ENCODE data around the gene PTBP3.

DNA sequence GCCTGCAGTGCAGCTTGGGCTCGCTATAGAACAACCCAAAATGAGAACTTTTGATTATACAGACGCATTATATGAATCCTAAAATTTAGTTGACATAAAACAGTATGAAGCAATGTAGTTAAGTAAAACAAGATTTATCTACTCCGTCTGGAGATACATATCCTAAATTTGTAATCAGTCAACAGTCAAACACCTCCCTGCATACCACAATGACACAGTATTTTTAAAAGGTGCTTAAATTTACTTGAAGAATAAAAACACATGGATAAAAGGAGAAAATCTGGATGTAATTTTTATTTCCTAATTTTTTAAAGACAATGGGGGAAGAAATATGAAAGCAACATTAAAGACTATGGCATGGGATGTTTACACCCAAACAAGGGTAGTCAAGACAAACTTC lies 70.8 kb downstream of the PTBP3 start:
- TF ChIP-seq CTCF (IDR thresholded peaks at IDR 0.05; ENCODE audit: low read length) (no peak), EZH2 (optimal IDR thresholded peaks at IDR 0.05; ENCODE audit: low read depth, low read length) (no peak), EZH2phosphoT487 (IDR thresholded peaks at IDR 0.05; ENCODE audit: low read length) (no peak)

Data from MM.1S (cell line).